HEK293 (cell line): ENCODE data around the gene MYL10.

ENCODE experiments used
- RBAK ChIP-seq: fragments of 450-650 bp; formaldehyde crosslinking; IDR thresholded peaks from 2 replicates; pipeline ENCODE4 v1.5.1; 2016; ENCODE audit warnings: missing biosample characterization, missing genetic modification characterization
- ZNF555 ChIP-seq: fragments of 450-650 bp; formaldehyde crosslinking; conservative IDR thresholded peaks from 2 replicates; pipeline ENCODE4 v1.5.1; 2017; ENCODE audit warnings: missing biosample characterization, mild to moderate bottlenecking, missing genetic modification characterization, inconsistent platforms
- ZNF558 ChIP-seq: fragments of 450-650 bp; formaldehyde crosslinking; IDR thresholded peaks from 2 replicates; pipeline ENCODE4 v1.5.1; 2016; ENCODE audit warnings: missing biosample characterization, missing genetic modification characterization
- ZNF596 ChIP-seq: fragments of 450-650 bp; IDR thresholded peaks from 2 replicates; pipeline ENCODE4 v1.5.0; 2018; ENCODE audit warnings: missing biosample characterization, mild to moderate bottlenecking, missing genetic modification characterization, moderate library complexity
- ZNF610 ChIP-seq: fragments of 450-650 bp; formaldehyde crosslinking; IDR thresholded peaks from 2 replicates; pipeline ENCODE4 v1.5.1; 2016; ENCODE audit warnings: missing biosample characterization, missing genetic modification characterization, borderline replicate concordance
- TF ChIP-seq, protein P1 (sequence below): fragments of 450-650 bp; formaldehyde crosslinking; IDR thresholded peaks from 2 replicates; pipeline ENCODE4 v1.5.1; 2016; ENCODE audit warnings: missing biosample characterization, missing genetic modification characterization
- TF ChIP-seq, protein P2 (sequence below): fragments of 450-650 bp; formaldehyde crosslinking; IDR thresholded peaks from 2 replicates; pipeline ENCODE4 v1.5.1; 2016; ENCODE audit warnings: missing biosample characterization, missing genetic modification characterization
- TF ChIP-seq, protein P3 (sequence below): fragments of 450-650 bp; formaldehyde crosslinking; IDR thresholded peaks from 2 replicates; pipeline ENCODE4 v1.5.1; 2017; ENCODE audit warnings: missing biosample characterization, missing genetic modification characterization

DNA sequence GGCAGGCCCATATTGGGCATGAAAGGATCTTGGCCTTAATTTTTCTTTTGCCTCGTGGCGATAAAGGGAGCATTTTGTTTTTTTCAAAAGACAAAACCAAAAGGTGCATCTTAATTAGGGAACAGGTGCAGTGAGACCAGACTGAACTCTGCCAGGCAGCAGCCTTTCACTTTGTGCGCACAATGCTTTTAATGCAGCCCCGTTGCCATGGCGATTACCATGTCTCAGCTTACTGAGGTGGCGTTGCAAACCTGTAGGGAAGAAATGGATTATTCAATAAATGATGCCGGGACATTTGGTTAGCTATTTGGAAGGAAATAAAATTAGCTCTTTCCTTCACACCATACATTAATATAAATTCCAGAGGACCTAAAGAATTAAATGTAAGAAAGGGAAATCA is 61.9 kb downstream of the MYL10 start:
- TF ChIP-seq, protein P1, sequence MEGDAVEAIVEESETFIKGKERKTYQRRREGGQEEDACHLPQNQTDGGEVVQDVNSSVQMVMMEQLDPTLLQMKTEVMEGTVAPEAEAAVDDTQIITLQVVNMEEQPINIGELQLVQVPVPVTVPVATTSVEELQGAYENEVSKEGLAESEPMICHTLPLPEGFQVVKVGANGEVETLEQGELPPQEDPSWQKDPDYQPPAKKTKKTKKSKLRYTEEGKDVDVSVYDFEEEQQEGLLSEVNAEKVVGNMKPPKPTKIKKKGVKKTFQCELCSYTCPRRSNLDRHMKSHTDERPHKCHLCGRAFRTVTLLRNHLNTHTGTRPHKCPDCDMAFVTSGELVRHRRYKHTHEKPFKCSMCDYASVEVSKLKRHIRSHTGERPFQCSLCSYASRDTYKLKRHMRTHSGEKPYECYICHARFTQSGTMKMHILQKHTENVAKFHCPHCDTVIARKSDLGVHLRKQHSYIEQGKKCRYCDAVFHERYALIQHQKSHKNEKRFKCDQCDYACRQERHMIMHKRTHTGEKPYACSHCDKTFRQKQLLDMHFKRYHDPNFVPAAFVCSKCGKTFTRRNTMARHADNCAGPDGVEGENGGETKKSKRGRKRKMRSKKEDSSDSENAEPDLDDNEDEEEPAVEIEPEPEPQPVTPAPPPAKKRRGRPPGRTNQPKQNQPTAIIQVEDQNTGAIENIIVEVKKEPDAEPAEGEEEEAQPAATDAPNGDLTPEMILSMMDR = no peak
- TF ChIP-seq, protein P2, sequence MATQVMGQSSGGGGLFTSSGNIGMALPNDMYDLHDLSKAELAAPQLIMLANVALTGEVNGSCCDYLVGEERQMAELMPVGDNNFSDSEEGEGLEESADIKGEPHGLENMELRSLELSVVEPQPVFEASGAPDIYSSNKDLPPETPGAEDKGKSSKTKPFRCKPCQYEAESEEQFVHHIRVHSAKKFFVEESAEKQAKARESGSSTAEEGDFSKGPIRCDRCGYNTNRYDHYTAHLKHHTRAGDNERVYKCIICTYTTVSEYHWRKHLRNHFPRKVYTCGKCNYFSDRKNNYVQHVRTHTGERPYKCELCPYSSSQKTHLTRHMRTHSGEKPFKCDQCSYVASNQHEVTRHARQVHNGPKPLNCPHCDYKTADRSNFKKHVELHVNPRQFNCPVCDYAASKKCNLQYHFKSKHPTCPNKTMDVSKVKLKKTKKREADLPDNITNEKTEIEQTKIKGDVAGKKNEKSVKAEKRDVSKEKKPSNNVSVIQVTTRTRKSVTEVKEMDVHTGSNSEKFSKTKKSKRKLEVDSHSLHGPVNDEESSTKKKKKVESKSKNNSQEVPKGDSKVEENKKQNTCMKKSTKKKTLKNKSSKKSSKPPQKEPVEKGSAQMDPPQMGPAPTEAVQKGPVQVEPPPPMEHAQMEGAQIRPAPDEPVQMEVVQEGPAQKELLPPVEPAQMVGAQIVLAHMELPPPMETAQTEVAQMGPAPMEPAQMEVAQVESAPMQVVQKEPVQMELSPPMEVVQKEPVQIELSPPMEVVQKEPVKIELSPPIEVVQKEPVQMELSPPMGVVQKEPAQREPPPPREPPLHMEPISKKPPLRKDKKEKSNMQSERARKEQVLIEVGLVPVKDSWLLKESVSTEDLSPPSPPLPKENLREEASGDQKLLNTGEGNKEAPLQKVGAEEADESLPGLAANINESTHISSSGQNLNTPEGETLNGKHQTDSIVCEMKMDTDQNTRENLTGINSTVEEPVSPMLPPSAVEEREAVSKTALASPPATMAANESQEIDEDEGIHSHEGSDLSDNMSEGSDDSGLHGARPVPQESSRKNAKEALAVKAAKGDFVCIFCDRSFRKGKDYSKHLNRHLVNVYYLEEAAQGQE (tag by site-specific recombination) = no peak
- TF ChIP-seq ZNF596 (tag by site-specific recombination) (no peak), RBAK (tag by site-specific recombination) (no peak), ZNF610 (tag by site-specific recombination) (no peak), ZNF555 (tag by site-specific recombination) (no peak), ZNF558 (tag by site-specific recombination) (no peak)
- TF ChIP-seq, protein P3, sequence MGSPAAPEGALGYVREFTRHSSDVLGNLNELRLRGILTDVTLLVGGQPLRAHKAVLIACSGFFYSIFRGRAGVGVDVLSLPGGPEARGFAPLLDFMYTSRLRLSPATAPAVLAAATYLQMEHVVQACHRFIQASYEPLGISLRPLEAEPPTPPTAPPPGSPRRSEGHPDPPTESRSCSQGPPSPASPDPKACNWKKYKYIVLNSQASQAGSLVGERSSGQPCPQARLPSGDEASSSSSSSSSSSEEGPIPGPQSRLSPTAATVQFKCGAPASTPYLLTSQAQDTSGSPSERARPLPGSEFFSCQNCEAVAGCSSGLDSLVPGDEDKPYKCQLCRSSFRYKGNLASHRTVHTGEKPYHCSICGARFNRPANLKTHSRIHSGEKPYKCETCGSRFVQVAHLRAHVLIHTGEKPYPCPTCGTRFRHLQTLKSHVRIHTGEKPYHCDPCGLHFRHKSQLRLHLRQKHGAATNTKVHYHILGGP (tag by site-specific recombination) = no peak
